Vagina (tissue), 2 donors: ENCODE data around the gene DDX31. TPM values are rescaled to one million over a fixed set of nuclear protein-coding genes. Genes with fewer than 3 reads are reported as not detected.

Experiments used
- DNase-seq, 2 donors: peaks; one replicate each; pipeline ENCODE4 v3.0.0-alpha.2; 2017; ENCODE audit errors: extremely low spot score in 2 of 2
- H3K27ac ChIP-seq: fragments of 200-600 bp; sonication (generic); one replicate; pipeline ENCODE4 v1.5.1; 2019
- H3K27me3 ChIP-seq: fragments of 200-600 bp; sonication (generic); one replicate; pipeline ENCODE4 v1.5.1; 2019
- H3K36me3 ChIP-seq, 2 donors: fragments of 200-600 bp; sonication (generic); one replicate each; pipeline ENCODE4 v1.5.1; 2017 to 2019
- H3K4me1 ChIP-seq: fragments of 200-600 bp; sonication (generic); one replicate; pipeline ENCODE4 v1.5.1; 2019
- H3K4me3 ChIP-seq, 2 donors: fragments of 200-600 bp; sonication (generic); 1 replicate in 1 of 2; 2 replicates in 1 of 2; pipeline ENCODE4 v1.5.1; 2016 to 2019
- H3K9me3 ChIP-seq: fragments of 200-600 bp; sonication (generic); one replicate; pipeline ENCODE4 v1.5.1; 2019
- CTCF ChIP-seq, 3 experiments: fragments of 450-650 bp in 2 of 3; fragments of 200-600 bp in 1 of 3; sonication (generic) in 1 of 3; IDR thresholded peaks; one replicate each; pipeline ENCODE4 v1.5.1; 2017 to 2019; ENCODE audit warnings: antibody characterized with exemption in 3 of 3, mild to moderate bottlenecking in 2 of 3, moderate library complexity in 2 of 3
- POLR2A ChIP-seq, 2 donors: fragments of 450-650 bp; IDR thresholded peaks; one replicate each; pipeline ENCODE4 v1.6.1; 2017; ENCODE audit warnings: antibody characterized with exemption in 2 of 2, mild to moderate bottlenecking in 2 of 2, moderate library complexity in 2 of 2
- POLR2AphosphoS5 ChIP-seq, 2 donors: sonication (generic); formaldehyde crosslinking; IDR thresholded peaks; one replicate each; pipeline ENCODE4 v1.9.0; 2017; ENCODE audit warnings: antibody characterized with exemption in 2 of 2, mild to moderate bottlenecking in 2 of 2, low read depth in 1 of 2; ENCODE audit not compliant: insufficient read depth in 1 of 2
- intact Hi-C: fragments of 100-400 bp; cut with DNase I; formaldehyde crosslinking; loops from one replicate; pipeline ENCODE4 v1.15.1; 2023
- total RNA-seq: library from RNA; depleted of rRNA; stranded (reverse); fragments of >200 nt; gene quantifications from one replicate; pipeline ENCODE4 v1.2.3, GENCODE V29; 2016

DDX31 gene
- total RNA-seq, 1 donor from 2014 or later = 17.9 TPM

- Histone ChIP-seq H3K4me3 (no peak overlapping the region), H3K4me1 (no peaks in the 10 kb centered on the region), H3K36me3 (peaks cover 0 to 16% of the 10 kb centered on the region in 2 donors), H3K27ac (no peak overlapping the region), H3K9me3 (no peaks in the 10 kb centered on the region), H3K27me3 (no peaks in the 10 kb centered on the region)
- no peak for DNase-seq
- TF ChIP-seq CTCF (IDR thresholded peaks at IDR 0.05) (no peak), POLR2AphosphoS5 (IDR thresholded peaks at IDR 0.05; ENCODE audit: insufficient read depth in 1 of 2, low read depth in 1 of 2) (no peak)
- intact Hi-C loops = no loop called here
Measured at GRCh38 chr9:132597073-132597775, 72.6 kb downstream of the DDX31 start.

GRCh38 chr9:132596200-132596599 lies 73.6 kb downstream of the DDX31 start:
- TF ChIP-seq POLR2AphosphoS5 (IDR thresholded peaks at IDR 0.05; ENCODE audit: insufficient read depth in 1 of 2, low read depth in 1 of 2) = no peak
- no peak for TF ChIP-seq CTCF (IDR thresholded peaks at IDR 0.05)
- TF ChIP-seq POLR2A (IDR thresholded peaks at IDR 0.05) = no peak
- H3K27ac ChIP-seq = no peak overlapping the region
- no peak for DNase-seq
- no peaks in the 10 kb centered on the region for H3K4me1 ChIP-seq
- peaks cover 0 to 16% of the 10 kb centered on the region in 2 donors for H3K36me3 ChIP-seq
- intact Hi-C loops = no loop called here
- H3K9me3 ChIP-seq = no peaks in the 10 kb centered on the region
- no peaks in the 10 kb centered on the region for H3K27me3 ChIP-seq
- H3K4me3 ChIP-seq = no peak overlapping the region

- no peaks in the 10 kb centered on the region for H3K4me1 ChIP-seq
- peaks cover 4% of the 10 kb centered on the region for H3K27me3 ChIP-seq
- H3K36me3 ChIP-seq = peaks cover 0 to 16% of the 10 kb centered on the region in 2 donors
- no peaks in the 10 kb centered on the region for H3K9me3 ChIP-seq
- intact Hi-C loops = no loop called here
- DNase-seq = no peak
- TF ChIP-seq POLR2AphosphoS5 (IDR thresholded peaks at IDR 0.05; ENCODE audit: insufficient read depth in 1 of 2, low read depth in 1 of 2) = no peak
- no peak for TF ChIP-seq POLR2A (IDR thresholded peaks at IDR 0.05)
- TF ChIP-seq CTCF (IDR thresholded peaks at IDR 0.05) = no peak
- no peak overlapping the region for H3K4me3 ChIP-seq
- H3K27ac ChIP-seq = no peak overlapping the region
Measured at GRCh38 chr9:132595319-132595718, 74.5 kb downstream of the DDX31 start.

GRCh38 chr9:132594412-132594811 lies 75.4 kb downstream of the DDX31 start:
- H3K27ac ChIP-seq = no peak overlapping the region
- H3K36me3 ChIP-seq = peaks cover 0 to 16% of the 10 kb centered on the region in 2 donors
- TF ChIP-seq CTCF (IDR thresholded peaks at IDR 0.05) (no peak), POLR2AphosphoS5 (IDR thresholded peaks at IDR 0.05; ENCODE audit: insufficient read depth in 1 of 2, low read depth in 1 of 2) (no peak), POLR2A (IDR thresholded peaks at IDR 0.05) (no peak)
- DNase-seq = no peak
- H3K9me3 ChIP-seq = no peaks in the 10 kb centered on the region
- intact Hi-C loops = no loop called here
- peaks cover 9% of the 10 kb centered on the region for H3K27me3 ChIP-seq
- peaks cover 9% of the 10 kb centered on the region for H3K4me1 ChIP-seq
- H3K4me3 ChIP-seq = no peak overlapping the region

- intact Hi-C loops = no loop called here
- DNase-seq = no peak
- Histone ChIP-seq H3K27ac (no peak overlapping the region), H3K4me3 (no peak overlapping the region), H3K27me3 (peaks cover 11% of the 10 kb centered on the region), H3K9me3 (no peaks in the 10 kb centered on the region), H3K4me1 (peaks cover 9% of the 10 kb centered on the region), H3K36me3 (peaks cover 0 to 16% of the 10 kb centered on the region in 2 donors)
- TF ChIP-seq CTCF (IDR thresholded peaks at IDR 0.05) = no peak
- TF ChIP-seq POLR2A (IDR thresholded peaks at IDR 0.05) = no peak
- TF ChIP-seq POLR2AphosphoS5 (IDR thresholded peaks at IDR 0.05; ENCODE audit: insufficient read depth in 1 of 2, low read depth in 1 of 2) = no peak
Measured at GRCh38 chr9:132592451-132592850, 77.3 kb downstream of the DDX31 start.
